Parietal lobe (tissue), 2 donors: ENCODE results near the gene COL3A1. TPM values are rescaled to one million over a fixed set of nuclear protein-coding genes. Genes with fewer than 3 reads are reported as not detected.

Experiments
- small RNA-seq: library from RNA; depleted of rRNA; stranded (forward); fragments of <200 nt; gene quantifications from one replicate; pipeline ENCODE3, GENCODE V24; 2014; ENCODE audit warnings: low replicate concordance
- total RNA-seq: library from RNA; depleted of rRNA; stranded (reverse); fragments of >200 nt; gene quantifications from one replicate; pipeline ENCODE4 v1.2.3, GENCODE V29; 2014

COL3A1 gene
- total RNA-seq: 19.1 TPM

GRCh38 chr2:188974164-188974563, at the start of gene COL3A1:
Gene COL3A1, plus strand, starts transcription at chr2:188974373. Its CDS starts 117 bp downstream, at chr2:188974490.

Small RNA genes lying within 50 kb of the gene (small RNA-seq; reads per million reads assigned to genes)
- gene MIR1245A: not detected

Other genes with a start within 250 kb of the COL3A1 start
- 10.3 TPM for gene COL5A2, start 205.4 kb downstream of the COL3A1 start, total RNA-seq